GM23338 (cell line): ENCODE measurements around the gene PRR36. TPM values are rescaled to one million over a fixed set of nuclear protein-coding genes. Genes with fewer than 3 reads are reported as not detected.

ENCODE experiments used
- ATAC-seq: fragments of 200-7000 bp; cut with Tn5 transposase; 3 replicates; pipeline ENCODE4 v1.9.1; 2020
- DNase-seq: peaks from one replicate; pipeline ENCODE4 v3.0.0-alpha.2; 2015; ENCODE audit warnings: low spot score
- H2AFZ ChIP-seq: fragments of 200-600 bp; sonication (generic); 2 replicates; pipeline ENCODE4 v1.8.0; 2016; ENCODE audit warnings: antibody characterized with exemption, mild to moderate bottlenecking, moderate library complexity
- H3F3A ChIP-seq: fragments of 200-600 bp; sonication (generic); replicated peaks from 2 replicates; pipeline ENCODE4 v1.8.0; 2017; ENCODE audit warnings: antibody characterized with exemption, mixed run types, low read depth
- H3K27ac ChIP-seq: fragments of 200-600 bp; sonication (generic); 2 replicates; pipeline ENCODE4 v1.6.1; 2016; ENCODE audit warnings: low read depth
- H3K27me3 ChIP-seq: fragments of 200-600 bp; sonication (generic); 2 replicates; pipeline ENCODE4 v1.8.0; 2016; ENCODE audit warnings: mild to moderate bottlenecking, mixed run types, moderate library complexity; ENCODE audit not compliant: insufficient read depth
- H3K36me3 ChIP-seq: fragments of 200-600 bp; sonication (generic); 2 replicates; pipeline ENCODE4 v1.8.0; 2016; ENCODE audit warnings: mild to moderate bottlenecking; ENCODE audit not compliant: insufficient read depth
- H3K4me1 ChIP-seq: fragments of 200-600 bp; sonication (generic); 2 replicates; pipeline ENCODE4 v1.8.0; 2016; ENCODE audit warnings: mild to moderate bottlenecking, moderate library complexity; ENCODE audit not compliant: insufficient read depth
- H3K4me2 ChIP-seq: fragments of 200-600 bp; sonication (generic); 2 replicates; pipeline ENCODE4 v1.7.1; 2017; ENCODE audit warnings: mixed run types
- H3K4me3 ChIP-seq: fragments of 200-600 bp; sonication (generic); 2 replicates; pipeline ENCODE4 v1.6.1; 2016; ENCODE audit warnings: mixed run types
- H3K79me2 ChIP-seq: fragments of 200-600 bp; sonication (generic); replicated peaks from 2 replicates; pipeline ENCODE4 v1.8.0; 2017; ENCODE audit warnings: mild to moderate bottlenecking; ENCODE audit not compliant: insufficient read depth
- H3K9me2 ChIP-seq: fragments of 200-600 bp; sonication (generic); 2 replicates; pipeline ENCODE4 v1.8.0; 2017; ENCODE audit not compliant: insufficient read depth
- H4K20me1 ChIP-seq: fragments of 200-600 bp; sonication (generic); replicated peaks from 2 replicates; pipeline ENCODE4 v1.8.0; 2017; ENCODE audit warnings: mild to moderate bottlenecking; ENCODE audit not compliant: insufficient read depth
- H3K27ac Mint-ChIP-seq: 2 replicates; pipeline ENCODE4 v1.8.0; 2020; ENCODE audit warnings: inconsistent platforms, mild to moderate bottlenecking, moderate library complexity, mixed read lengths
- H3K27me3 Mint-ChIP-seq: 3 replicates; pipeline ENCODE4 v1.8.0; 2022; ENCODE audit warnings: low read depth, mild to moderate bottlenecking, moderate library complexity, mixed read lengths, inconsistent platforms; ENCODE audit not compliant: insufficient read depth, poor library complexity
- H3K36me3 Mint-ChIP-seq: 3 replicates; pipeline ENCODE4 v1.8.0; 2021; ENCODE audit warnings: low read depth, mild to moderate bottlenecking, inconsistent platforms, moderate library complexity, mixed read lengths
- H3K4me1 Mint-ChIP-seq: 3 replicates; pipeline ENCODE4 v1.8.0; 2020; ENCODE audit warnings: mild to moderate bottlenecking, inconsistent platforms, mixed read lengths
- H3K4me3 Mint-ChIP-seq: 3 replicates; pipeline ENCODE4 v1.8.0; 2021; ENCODE audit warnings: moderate library complexity, mild to moderate bottlenecking, inconsistent platforms, mixed read lengths
- H3K9me3 Mint-ChIP-seq: 3 replicates; pipeline ENCODE4 v1.8.0; 2020; ENCODE audit warnings: moderate library complexity, mild to moderate bottlenecking, inconsistent platforms, mixed read lengths
- CREB1 ChIP-seq: fragments of 250-450 bp; sonication (Bioruptor Pico); IDR thresholded peaks from 2 replicates; pipeline ENCODE4 v1.5.0; 2020; ENCODE audit warnings: low read depth, mild to moderate bottlenecking, moderate library complexity
- ETS1 ChIP-seq: IDR thresholded peaks from 2 replicates; pipeline ENCODE4 v1.6.1; 2016; ENCODE audit warnings: antibody characterized with exemption
- JUNB ChIP-seq: IDR thresholded peaks from one replicate; pipeline ENCODE4 v1.6.1; 2016; ENCODE audit warnings: antibody characterized with exemption; ENCODE audit not compliant: unreplicated experiment
- ZNF331 ChIP-seq: fragments of 250-450 bp; sonication (Bioruptor Pico); IDR thresholded peaks from 2 replicates; pipeline ENCODE4 v1.5.0; 2020; ENCODE audit warnings: low read depth, mild to moderate bottlenecking, moderate library complexity
- polyA plus RNA-seq: library from polyadenylated mRNA; unstranded; fragments of >200 nt; fragmentation: Nextera tagmentation; extraction: Ambion mirVana; gene quantifications from 2 replicates; pipeline ENCODE4 v1.2.1, GENCODE V29; 2016
- total RNA-seq: library from RNA; depleted of rRNA; stranded (reverse); fragments of >200 nt; shearing (Covaris generic); gene quantifications from 2 replicates; pipeline ENCODE4 v1.2.3, GENCODE V29; 2014
- TF ChIP-seq, protein P1 (sequence below), 2 experiments: fragments of 200-600 bp in 1 of 2; sonication (generic) in 1 of 2; conservative IDR thresholded peaks; 2 replicates each; pipeline versions ENCODE4 v1.5.1 to v1.6.1; 2016 to 2017; ENCODE audit warnings: antibody characterized with exemption in 2 of 2, low read depth in 2 of 2, mild to moderate bottlenecking in 2 of 2, moderate library complexity in 1 of 2

PRR36 gene
- total and polyA plus RNA-seq, 2 experiments from 2014 or later, result 17.6 to 17.9 TPM

DNA sequence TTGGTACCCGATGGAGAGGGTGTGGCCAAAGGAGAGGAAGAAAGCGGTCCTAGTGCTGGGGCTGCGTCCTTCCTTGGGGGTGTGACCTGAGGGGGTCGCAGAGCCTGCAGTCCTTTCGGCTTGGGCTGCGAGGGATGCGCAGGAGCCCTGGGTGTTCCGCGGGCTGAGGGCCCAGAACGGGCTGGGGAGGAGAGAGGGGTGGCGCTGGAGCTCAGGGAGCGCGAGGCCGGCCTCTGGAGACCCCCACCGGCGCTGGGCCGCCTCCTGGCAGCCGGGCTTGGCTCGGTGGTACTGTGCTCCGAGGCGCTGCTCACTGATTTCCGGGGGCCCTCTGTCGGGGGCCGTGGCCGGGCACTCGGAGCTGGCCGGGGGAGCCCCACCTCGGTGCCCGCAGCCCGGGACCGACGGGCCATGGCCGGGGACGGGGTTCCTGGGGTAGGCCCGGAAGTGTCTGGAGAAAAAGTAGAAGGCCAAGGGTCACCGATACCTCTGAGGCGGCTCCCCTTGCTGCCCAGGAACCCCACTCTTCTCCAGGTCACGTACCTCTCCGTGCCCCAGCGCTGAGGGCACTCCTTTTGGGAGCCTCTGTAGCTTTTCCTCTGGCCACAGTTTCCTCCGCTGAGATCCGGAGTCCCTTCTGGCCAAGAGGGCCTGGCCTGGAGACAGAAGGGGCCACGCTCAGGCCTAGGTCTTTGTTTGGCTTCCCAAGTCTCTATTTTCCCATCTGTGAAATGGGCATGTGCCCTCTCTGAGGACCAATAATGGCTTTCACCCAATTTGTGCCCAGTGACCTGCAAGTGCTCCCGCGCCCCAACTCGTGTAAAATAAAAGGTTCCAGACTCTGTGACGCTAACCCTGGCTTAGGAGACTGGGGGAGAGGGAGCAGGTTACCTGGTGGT lies 1.6 kb downstream of the PRR36 start:
- Histone ChIP-seq H3K27ac (no peak overlapping the region), H2AFZ (no peak overlapping the region), H4K20me1 (no peaks in the 10 kb centered on the region), H3K4me1 (peaks cover 20% of the 10 kb centered on the region; the same call in 1 of the 2 replicates), H3K27me3 (peaks cover 23% of the 10 kb centered on the region), H3K9me2 (no peaks in the 10 kb centered on the region), H3K4me3 (peak overlapping the region; percentile 81), H3K79me2 (no peaks in the 10 kb centered on the region), H3F3A (peaks cover 15% of the 10 kb centered on the region; the same call in 1 of the 2 replicates), H3K36me3 (no peaks in the 10 kb centered on the region), H3K4me2 (peak overlapping the region; percentile 91)
- H3K27me3 Mint-ChIP-seq, result peaks cover 39% of the 10 kb centered on the region
- ATAC-seq (peak; percentile 15), DNase-seq (no peak)
- peaks cover 18% of the 10 kb centered on the region for H3K4me1 Mint-ChIP-seq
- no peak overlapping the region for H3K27ac Mint-ChIP-seq
- no peak for TF ChIP-seq CREB1 (CRISPR knock-in tag)
- TF ChIP-seq, protein P1, sequence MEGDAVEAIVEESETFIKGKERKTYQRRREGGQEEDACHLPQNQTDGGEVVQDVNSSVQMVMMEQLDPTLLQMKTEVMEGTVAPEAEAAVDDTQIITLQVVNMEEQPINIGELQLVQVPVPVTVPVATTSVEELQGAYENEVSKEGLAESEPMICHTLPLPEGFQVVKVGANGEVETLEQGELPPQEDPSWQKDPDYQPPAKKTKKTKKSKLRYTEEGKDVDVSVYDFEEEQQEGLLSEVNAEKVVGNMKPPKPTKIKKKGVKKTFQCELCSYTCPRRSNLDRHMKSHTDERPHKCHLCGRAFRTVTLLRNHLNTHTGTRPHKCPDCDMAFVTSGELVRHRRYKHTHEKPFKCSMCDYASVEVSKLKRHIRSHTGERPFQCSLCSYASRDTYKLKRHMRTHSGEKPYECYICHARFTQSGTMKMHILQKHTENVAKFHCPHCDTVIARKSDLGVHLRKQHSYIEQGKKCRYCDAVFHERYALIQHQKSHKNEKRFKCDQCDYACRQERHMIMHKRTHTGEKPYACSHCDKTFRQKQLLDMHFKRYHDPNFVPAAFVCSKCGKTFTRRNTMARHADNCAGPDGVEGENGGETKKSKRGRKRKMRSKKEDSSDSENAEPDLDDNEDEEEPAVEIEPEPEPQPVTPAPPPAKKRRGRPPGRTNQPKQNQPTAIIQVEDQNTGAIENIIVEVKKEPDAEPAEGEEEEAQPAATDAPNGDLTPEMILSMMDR (conservative IDR thresholded peaks at IDR 0.05; ENCODE audit: low read depth in 2 of 2), result 0 out of 4 replicates have a peak, but pooled peaks of 1 of the 2 experiments have one; percentile 0
- no peak for TF ChIP-seq JUNB
- TF ChIP-seq ZNF331 (CRISPR knock-in tag), result no peak
- no peak for TF ChIP-seq ETS1
- H3K36me3 Mint-ChIP-seq, result peaks cover 5% of the 10 kb centered on the region; the same call in 2 of the 3 replicates
- no peaks in the 10 kb centered on the region for H3K9me3 Mint-ChIP-seq
- peak overlapping the region; percentile 91 for H3K4me3 Mint-ChIP-seq

DNA sequence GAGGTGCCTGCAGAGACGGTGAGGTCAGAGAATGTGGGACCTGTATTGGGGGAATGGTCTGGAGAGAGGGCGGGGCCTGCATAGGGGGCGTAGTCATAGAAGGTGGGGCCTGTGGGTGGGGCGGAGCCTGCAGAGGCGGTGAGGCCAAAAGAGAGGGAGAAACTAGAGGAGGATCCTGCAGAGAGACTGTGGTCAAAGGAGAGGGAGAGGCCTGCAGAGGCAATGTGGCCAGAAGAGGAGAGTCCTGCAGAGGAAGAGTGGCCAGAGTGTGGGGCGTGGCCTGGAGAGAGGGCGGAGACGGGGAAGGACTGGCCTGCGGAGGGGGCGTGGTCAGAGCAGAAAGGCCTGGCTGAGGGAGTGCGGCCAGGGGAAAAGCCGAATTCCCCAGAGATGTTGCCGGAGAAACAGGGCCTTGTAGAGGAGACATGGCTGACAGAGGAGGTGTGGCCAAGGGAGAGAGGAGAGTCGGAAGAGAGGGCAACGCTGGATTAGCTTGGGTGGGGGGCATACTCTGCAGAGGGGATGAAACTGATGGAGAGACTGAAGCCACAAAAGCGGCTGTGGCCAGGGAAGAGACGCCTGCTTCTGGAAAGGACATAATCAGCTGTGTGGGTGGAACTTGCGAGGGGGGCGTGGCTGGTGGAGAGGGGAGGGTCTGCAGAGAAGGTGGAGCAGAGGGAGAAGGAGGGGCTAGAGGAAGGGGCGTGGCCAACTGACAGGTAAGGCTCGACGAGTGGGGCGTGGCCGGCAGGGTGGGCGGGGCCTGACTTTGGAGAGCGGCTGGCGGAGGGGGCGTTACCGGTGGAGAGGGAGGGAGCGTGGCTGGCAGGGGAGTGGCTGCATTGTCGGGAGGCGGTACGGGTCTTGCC lies 2.5 kb downstream of the PRR36 start:
- peak; percentile 99 for DNase-seq
- Histone ChIP-seq H2AFZ (no peak overlapping the region), H3F3A (peaks cover 13% of the 10 kb centered on the region; the same call in 1 of the 2 replicates), H3K79me2 (no peaks in the 10 kb centered on the region), H3K27me3 (peaks cover 31% of the 10 kb centered on the region), H3K27ac (peak overlapping the region; percentile 92), H3K4me2 (peak overlapping the region; percentile 91), H3K4me1 (peaks cover 21% of the 10 kb centered on the region; the same call in 1 of the 2 replicates), H3K9me2 (no peaks in the 10 kb centered on the region), H3K36me3 (no peaks in the 10 kb centered on the region), H3K4me3 (peak overlapping the region; percentile 81; the same call in 1 of the 2 replicates), H4K20me1 (no peaks in the 10 kb centered on the region)
- Mint-ChIP-seq H3K27me3 (peaks cover 48% of the 10 kb centered on the region), H3K4me3 (peak overlapping the region; percentile 54), H3K36me3 (peaks cover 5% of the 10 kb centered on the region; the same call in 2 of the 3 replicates), H3K9me3 (no peaks in the 10 kb centered on the region), H3K4me1 (peaks cover 18% of the 10 kb centered on the region), H3K27ac (peak overlapping the region; percentile 94)
- ATAC-seq, result peak; percentile 6
- TF ChIP-seq CREB1 (CRISPR knock-in tag), result peak; percentile 55; the same call in 1 of the 2 replicates
- TF ChIP-seq, protein P1 (conservative IDR thresholded peaks at IDR 0.05; ENCODE audit: low read depth in 2 of 2), result no peak
